Endodermal cell (in vitro differentiated cells): ENCODE data around the gene KCNIP4. TPM values are rescaled to one million over a fixed set of nuclear protein-coding genes. Genes with fewer than 3 reads are reported as not detected.

ENCODE experiments used
- DNase-seq: peaks from one replicate; pipeline ENCODE4 v3.0.0-alpha.2; 2017
- H3K27ac ChIP-seq: 2 replicates; pipeline ENCODE4 v1.5.1; 2013; ENCODE audit warnings: mild to moderate bottlenecking, low read depth, low read length, moderate library complexity
- H3K27me3 ChIP-seq: 2 replicates; pipeline ENCODE4 v1.6.1; 2013; ENCODE audit warnings: mild to moderate bottlenecking, low read length, moderate library complexity; ENCODE audit not compliant: insufficient read depth, control insufficient read depth, poor library complexity, severe bottlenecking
- H3K36me3 ChIP-seq: 2 replicates; pipeline ENCODE4 v1.7.0; 2013; ENCODE audit warnings: mild to moderate bottlenecking, low read length, moderate library complexity; ENCODE audit not compliant: control insufficient read depth, insufficient read depth
- H3K4me1 ChIP-seq: one replicate; pipeline ENCODE4 v1.7.0; 2013; ENCODE audit warnings: low read length; ENCODE audit not compliant: control insufficient read depth, insufficient read depth
- H3K4me3 ChIP-seq: 2 replicates; pipeline ENCODE4 v1.5.1; 2013; ENCODE audit warnings: mild to moderate bottlenecking, low read length, moderate library complexity
- H3K9ac ChIP-seq: 2 replicates; pipeline ENCODE4 v1.6.1; 2013; ENCODE audit warnings: mild to moderate bottlenecking, low read length, moderate library complexity; ENCODE audit not compliant: poor library complexity, severe bottlenecking; ENCODE audit errors: extremely low read depth
- H3K9me3 ChIP-seq: 2 replicates; pipeline ENCODE4 v1.6.1; 2013; ENCODE audit warnings: mild to moderate bottlenecking, low read length, moderate library complexity; ENCODE audit not compliant: control insufficient read depth
- H3K27ac Mint-ChIP-seq: 2 replicates; pipeline ENCODE4 v1.8.0; 2020; ENCODE audit warnings: mixed read lengths
- H3K27me3 Mint-ChIP-seq: 2 replicates; pipeline ENCODE4 v1.8.0; 2021; ENCODE audit warnings: mild to moderate bottlenecking, mixed read lengths; ENCODE audit not compliant: insufficient read depth
- H3K36me3 Mint-ChIP-seq: 2 replicates; pipeline ENCODE4 v1.8.0; 2020; ENCODE audit warnings: low read depth, mixed read lengths
- H3K4me1 Mint-ChIP-seq: 2 replicates; pipeline ENCODE4 v1.8.0; 2020; ENCODE audit warnings: mixed read lengths
- H3K4me3 Mint-ChIP-seq: 2 replicates; pipeline ENCODE4 v1.8.0; 2020; ENCODE audit warnings: mild to moderate bottlenecking, moderate library complexity, mixed read lengths
- H3K9me3 Mint-ChIP-seq: 2 replicates; pipeline ENCODE4 v1.8.0; 2020; ENCODE audit warnings: mild to moderate bottlenecking, mixed read lengths
- WGBS, 2 experiments: methylation state at CpG; one replicate each; pipeline versions ENCODE4 v1.1.5 to v1.1.7; 2013; ENCODE audit warnings: missing lambda C conversion rate in 2 of 2, mixed read lengths in 1 of 2; ENCODE audit not compliant: insufficient coverage in 1 of 2, insufficient read length in 1 of 2; 5-methylcytosine and 5-hydroxymethylcytosine counted together
- total RNA-seq, 2 donors: library from RNA; stranded (reverse); fragmentation: NEBNext Ultra II Directional in 1 of 2; extraction: Animal tissue kit (Norgen Biotek cat#: 25700) in 1 of 2; gene quantifications; 2 replicates in 1 of 2; 3 replicates in 1 of 2; pipeline ENCODE4 v1.2.1, GENCODE V29; 2021
- TF ChIP-seq, protein P1 (sequence below): fragments of 200-600 bp; sonication (generic); conservative IDR thresholded peaks from 2 replicates; pipeline ENCODE4 v1.5.0; 2021; ENCODE audit warnings: antibody characterized with exemption, mild to moderate bottlenecking

The KCNIP4 gene
- total RNA-seq, 2 donors from 2014 or later = not detected

DNA sequence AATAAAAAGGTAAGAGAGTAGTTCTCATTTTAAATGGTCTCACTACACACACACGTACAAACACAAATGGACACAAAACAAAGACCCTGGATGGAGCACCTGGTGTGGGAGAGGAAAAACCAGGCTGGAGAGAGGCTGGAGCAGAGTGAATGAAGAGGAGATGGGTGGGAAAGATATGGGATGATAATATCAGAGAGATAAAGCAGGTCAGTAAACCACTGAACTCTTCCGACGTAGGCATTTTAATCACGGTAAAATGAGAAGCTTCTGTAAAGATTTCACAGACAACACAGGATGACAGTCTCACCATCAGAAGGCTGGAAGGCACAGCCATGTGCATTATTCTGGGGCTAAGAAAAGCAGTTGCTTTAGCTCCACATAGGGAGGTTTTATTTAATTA is 532.8 kb downstream of the KCNIP4 start:
- no peak overlapping the region for H3K4me3 Mint-ChIP-seq
- Histone ChIP-seq H3K27ac (no peak overlapping the region), H3K27me3 (peaks cover 4% of the 10 kb centered on the region), H3K4me3 (no peak overlapping the region), H3K9ac (no peak overlapping the region), H3K4me1 (no peaks in the 10 kb centered on the region), H3K9me3 (no peaks in the 10 kb centered on the region), H3K36me3 (no peaks in the 10 kb centered on the region)
- H3K9me3 Mint-ChIP-seq = no peaks in the 10 kb centered on the region
- H3K27me3 Mint-ChIP-seq = no peaks in the 10 kb centered on the region
- DNase-seq = no peak
- H3K4me1 Mint-ChIP-seq = peaks cover 1% of the 10 kb centered on the region
- no peak overlapping the region for H3K27ac Mint-ChIP-seq
- H3K36me3 Mint-ChIP-seq = no peaks in the 10 kb centered on the region
- 92 to 97% methylated on average over 3 of the region's 4 CpGs for WGBS, 2 experiments
- TF ChIP-seq, protein P1, sequence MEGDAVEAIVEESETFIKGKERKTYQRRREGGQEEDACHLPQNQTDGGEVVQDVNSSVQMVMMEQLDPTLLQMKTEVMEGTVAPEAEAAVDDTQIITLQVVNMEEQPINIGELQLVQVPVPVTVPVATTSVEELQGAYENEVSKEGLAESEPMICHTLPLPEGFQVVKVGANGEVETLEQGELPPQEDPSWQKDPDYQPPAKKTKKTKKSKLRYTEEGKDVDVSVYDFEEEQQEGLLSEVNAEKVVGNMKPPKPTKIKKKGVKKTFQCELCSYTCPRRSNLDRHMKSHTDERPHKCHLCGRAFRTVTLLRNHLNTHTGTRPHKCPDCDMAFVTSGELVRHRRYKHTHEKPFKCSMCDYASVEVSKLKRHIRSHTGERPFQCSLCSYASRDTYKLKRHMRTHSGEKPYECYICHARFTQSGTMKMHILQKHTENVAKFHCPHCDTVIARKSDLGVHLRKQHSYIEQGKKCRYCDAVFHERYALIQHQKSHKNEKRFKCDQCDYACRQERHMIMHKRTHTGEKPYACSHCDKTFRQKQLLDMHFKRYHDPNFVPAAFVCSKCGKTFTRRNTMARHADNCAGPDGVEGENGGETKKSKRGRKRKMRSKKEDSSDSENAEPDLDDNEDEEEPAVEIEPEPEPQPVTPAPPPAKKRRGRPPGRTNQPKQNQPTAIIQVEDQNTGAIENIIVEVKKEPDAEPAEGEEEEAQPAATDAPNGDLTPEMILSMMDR = no peak

DNA sequence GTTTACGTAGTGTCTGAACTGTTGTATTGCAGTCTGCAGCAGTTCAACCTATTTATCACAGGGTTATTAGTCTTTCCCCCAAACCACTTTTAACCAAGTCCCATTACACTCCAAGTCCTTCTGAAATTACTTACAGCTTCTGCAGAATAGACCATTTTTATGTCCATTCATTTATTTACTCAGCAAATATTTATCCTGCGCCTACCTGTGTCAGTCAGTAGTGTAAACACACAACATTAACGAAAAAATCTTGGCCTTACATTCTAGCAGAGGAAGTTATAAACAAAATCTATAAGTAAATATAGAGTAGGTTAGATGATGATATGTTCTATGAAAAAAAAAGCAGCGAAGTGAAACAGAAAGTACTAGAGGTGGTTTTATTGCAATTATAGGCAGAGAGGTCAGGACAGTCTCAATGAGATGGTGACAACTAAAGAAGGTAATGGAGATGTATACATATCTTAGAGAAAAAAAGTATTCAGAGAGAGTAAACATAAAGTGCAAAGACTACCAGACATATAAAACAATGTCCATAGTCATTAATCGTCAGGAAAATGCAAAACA is 534.7 kb downstream of the KCNIP4 start:
- no peaks in the 10 kb centered on the region for H3K27me3 Mint-ChIP-seq
- TF ChIP-seq, protein P1 = no peak
- no peak overlapping the region for H3K4me3 Mint-ChIP-seq
- no peak for DNase-seq
- no peaks in the 10 kb centered on the region for H3K36me3 Mint-ChIP-seq
- H3K27ac Mint-ChIP-seq = no peak overlapping the region
- peaks cover 1% of the 10 kb centered on the region for H3K4me1 Mint-ChIP-seq
- H3K4me1 ChIP-seq = no peaks in the 10 kb centered on the region
- H3K9me3 Mint-ChIP-seq = no peaks in the 10 kb centered on the region
- no peaks in the 10 kb centered on the region for H3K9me3 ChIP-seq
- no peak overlapping the region for H3K27ac ChIP-seq
- 97 to 100% methylated on average over 2 to 5 of the region's 5 CpGs for WGBS, 2 experiments
- no peaks in the 10 kb centered on the region for H3K27me3 ChIP-seq
- H3K9ac ChIP-seq = no peak overlapping the region
- no peak overlapping the region for H3K4me3 ChIP-seq
- no peaks in the 10 kb centered on the region for H3K36me3 ChIP-seq

DNA sequence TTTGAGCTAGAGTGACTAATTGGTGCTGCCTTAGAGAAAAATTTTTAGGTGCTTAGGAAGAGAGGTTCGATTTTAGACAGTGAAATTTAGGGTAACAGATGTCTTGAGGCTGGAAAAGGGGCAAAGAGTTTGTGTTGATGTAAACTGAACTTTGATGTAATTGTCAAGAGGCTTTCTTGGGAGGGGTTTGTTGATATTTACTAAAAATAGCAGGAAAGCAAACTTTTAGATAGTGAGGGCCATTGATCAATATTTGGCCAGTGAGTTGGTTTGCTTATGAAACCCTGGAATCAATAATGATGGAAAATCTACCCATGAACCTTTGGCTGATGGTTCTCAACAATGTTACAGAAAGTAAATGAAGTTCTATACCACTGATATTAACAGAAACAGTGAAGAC is 537.5 kb downstream of the KCNIP4 start:
- 66 to 83% methylated on average over 1 of the region's 1 CpG for WGBS, 2 experiments
- no peak overlapping the region for H3K27ac ChIP-seq
- H3K4me1 ChIP-seq = no peaks in the 10 kb centered on the region
- TF ChIP-seq, protein P1 = no peak
- no peaks in the 10 kb centered on the region for H3K27me3 ChIP-seq
- Mint-ChIP-seq H3K27ac (no peak overlapping the region), H3K27me3 (no peaks in the 10 kb centered on the region), H3K9me3 (no peaks in the 10 kb centered on the region), H3K4me3 (no peak overlapping the region), H3K4me1 (peaks cover 1% of the 10 kb centered on the region), H3K36me3 (no peaks in the 10 kb centered on the region)
- no peaks in the 10 kb centered on the region for H3K9me3 ChIP-seq
- no peaks in the 10 kb centered on the region for H3K36me3 ChIP-seq
- DNase-seq = no peak
- no peak overlapping the region for H3K9ac ChIP-seq
- no peak overlapping the region for H3K4me3 ChIP-seq
